OCI-LY7 (cell line): ENCODE measurements around the gene PLA2G4D.

Experiments
- CTCF ChIP-seq: fragments of 200-600 bp; sonication (generic); conservative IDR thresholded peaks from 2 replicates; pipeline ENCODE4 v1.5.1; 2014; ENCODE audit warnings: mild to moderate bottlenecking, antibody characterized with exemption, low read length, moderate library complexity, mixed read lengths
- EZH2phosphoT487 ChIP-seq: fragments of 200-600 bp; sonication (generic); IDR thresholded peaks from 2 replicates; pipeline ENCODE4 v1.6.1; 2018; ENCODE audit warnings: low read depth, borderline replicate concordance, mild to moderate bottlenecking, mixed run types, antibody characterized with exemption, low read length, moderate library complexity, mixed read lengths

DNA sequence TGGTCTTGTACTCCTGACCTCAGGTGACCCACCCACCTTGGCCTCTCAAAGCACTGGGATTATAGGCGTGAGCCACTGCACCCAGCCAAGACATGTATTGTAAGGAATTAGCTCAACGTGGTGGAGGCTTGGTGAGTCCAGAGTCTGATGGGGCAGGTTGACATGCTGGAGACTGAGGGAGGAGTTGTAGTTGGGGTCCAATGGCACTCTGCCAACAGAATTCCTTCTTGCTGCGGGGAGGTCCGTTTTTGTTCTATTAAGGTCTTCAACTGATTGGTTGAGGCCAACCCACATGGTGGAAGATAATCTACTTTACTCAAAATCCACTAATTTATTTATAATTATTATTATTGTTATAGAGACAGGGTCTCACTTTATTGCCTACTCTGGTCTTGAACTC lies 30.1 kb downstream of the PLA2G4D start:
- TF ChIP-seq CTCF (no peak), EZH2phosphoT487 (no peak)
